Cardiac muscle cell (in vitro differentiated cells and primary cell): ENCODE measurements around the gene P2RX3. TPM values are rescaled to one million over a fixed set of nuclear protein-coding genes. Genes with fewer than 3 reads are reported as not detected.
A peak's percentile ranks its signal among the peaks of the same experiment; 100 is the strongest.

Experiments
- DNase-seq, 2 donors: peaks; one replicate each; pipeline versions ENCODE4 v3.0.0 to v3.0.0-alpha.2; 2010 to 2017; ENCODE audit warnings: low read depth in 1 of 2, low spot score in 1 of 2
- H3K27ac ChIP-seq: fragments of 200-600 bp; sonication (generic); 2 replicates; pipeline ENCODE4 v1.5.1; 2016
- H3K27me3 ChIP-seq: fragments of 200-600 bp; sonication (generic); 2 replicates; pipeline ENCODE4 v1.6.0; 2016; ENCODE audit warnings: control low read depth
- H3K36me3 ChIP-seq: fragments of 200-600 bp; sonication (generic); 2 replicates; pipeline ENCODE4 v1.5.1; 2016; ENCODE audit warnings: control low read depth
- H3K4me1 ChIP-seq: fragments of 200-600 bp; sonication (generic); 2 replicates; pipeline ENCODE4 v1.8.1; 2017; ENCODE audit warnings: low read depth, mild to moderate bottlenecking, mixed run types
- H3K4me3 ChIP-seq: fragments of 200-600 bp; sonication (generic); 2 replicates; pipeline ENCODE4 v1.5.1; 2016; ENCODE audit warnings: mild to moderate bottlenecking
- H3K9me3 ChIP-seq: fragments of 200-600 bp; sonication (generic); 2 replicates; pipeline ENCODE4 v1.5.1; 2017; ENCODE audit warnings: low read depth, mild to moderate bottlenecking, control low read depth
- CTCF ChIP-seq: IDR thresholded peaks from 2 replicates; pipeline ENCODE4 v1.5.1; 2012; ENCODE audit warnings: low read depth, mild to moderate bottlenecking, low read length
- polyA plus RNA-seq: library from polyadenylated mRNA; unstranded; fragments of >200 nt; fragmentation: Nextera tagmentation; extraction: Ambion mirVana; gene quantifications from 2 replicates; pipeline ENCODE4 v1.2.1, GENCODE V29; 2016
- total RNA-seq: library from RNA; depleted of rRNA; stranded (reverse); fragments of >200 nt; gene quantifications from 2 replicates; pipeline ENCODE4 v1.2.3, GENCODE V29; 2016

P2RX3 gene
- total and polyA plus RNA-seq, 2 experiments from 2014 or later, result 0.09 to 0.62 TPM

- DNase-seq, result no peak
- no peak for TF ChIP-seq CTCF
- peaks cover 28% of the 10 kb centered on the region for H3K4me1 ChIP-seq
- H3K27ac ChIP-seq, result peak overlapping the region; percentile 69
- H3K36me3 ChIP-seq, result peaks cover 16% of the 10 kb centered on the region
- H3K4me3 ChIP-seq, result no peak overlapping the region
- no peaks in the 10 kb centered on the region for H3K9me3 ChIP-seq
- no peaks in the 10 kb centered on the region for H3K27me3 ChIP-seq
Measured at GRCh38 chr11:57303280-57303989, 34.7 kb upstream of the P2RX3 start.

DNA sequence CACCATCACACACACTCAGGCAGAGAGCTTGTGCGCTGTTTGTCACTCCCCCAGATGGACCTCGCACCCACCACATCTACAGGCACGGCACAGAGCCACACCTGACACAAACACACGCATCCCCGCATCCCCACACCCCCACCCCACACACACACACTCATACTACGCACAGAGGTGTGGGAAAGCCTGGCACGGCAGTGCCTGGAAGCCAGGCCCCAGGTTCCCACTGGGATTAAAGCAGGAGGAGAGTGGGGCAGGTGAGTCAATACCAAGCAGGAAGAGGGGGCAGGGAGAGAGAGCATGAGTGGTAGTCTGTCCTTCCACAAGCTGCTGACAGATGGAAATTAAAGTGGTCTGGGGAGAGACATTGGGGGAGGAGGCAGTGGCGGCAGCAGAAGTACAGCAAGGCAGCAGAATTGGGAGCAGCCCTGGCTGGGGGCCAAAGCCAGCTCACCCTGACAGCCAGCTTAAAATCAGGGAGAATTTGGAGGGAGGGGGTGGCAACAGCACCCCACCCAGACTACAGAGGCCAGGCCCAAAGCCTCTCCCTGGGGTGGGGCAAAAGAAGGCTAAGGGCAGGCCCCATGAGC is 34.1 kb upstream of the P2RX3 start:
- peak overlapping the region; percentile 69 for H3K27ac ChIP-seq
- no peaks in the 10 kb centered on the region for H3K9me3 ChIP-seq
- H3K4me1 ChIP-seq, result peaks cover 28% of the 10 kb centered on the region
- no peaks in the 10 kb centered on the region for H3K27me3 ChIP-seq
- no peak for TF ChIP-seq CTCF
- peaks cover 16% of the 10 kb centered on the region for H3K36me3 ChIP-seq
- no peak overlapping the region for H3K4me3 ChIP-seq
- peak in 1 of 2 donors; percentile 50 for DNase-seq

DNA sequence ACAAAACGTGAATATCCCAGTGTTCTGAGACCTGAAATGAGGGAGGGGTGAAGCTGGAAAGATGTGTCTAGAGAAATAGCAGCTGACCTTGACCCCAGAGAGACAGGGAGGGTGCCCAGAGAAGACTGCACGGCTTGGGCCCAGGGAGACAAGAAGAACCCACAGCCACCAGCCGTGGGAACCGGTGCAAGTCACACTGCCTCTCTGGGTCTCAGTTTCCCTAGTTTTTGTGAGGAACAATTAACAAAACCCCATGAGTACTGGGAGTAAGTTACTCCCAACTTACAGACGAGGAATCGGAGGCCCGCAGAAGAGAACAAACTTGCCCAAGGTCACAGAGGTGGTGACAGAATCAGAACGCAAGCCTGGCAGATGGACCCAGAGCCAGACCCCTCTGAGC is 32.6 kb upstream of the P2RX3 start:
- Histone ChIP-seq H3K27me3 (no peaks in the 10 kb centered on the region), H3K4me3 (no peak overlapping the region), H3K4me1 (peaks cover 31% of the 10 kb centered on the region), H3K9me3 (no peaks in the 10 kb centered on the region), H3K27ac (peak overlapping the region; percentile 69), H3K36me3 (peaks cover 18% of the 10 kb centered on the region)
- no peak for TF ChIP-seq CTCF
- no peak for DNase-seq

GRCh38 chr11:57306161-57306876 is 31.8 kb upstream of the P2RX3 start:
- Histone ChIP-seq H3K9me3 (no peaks in the 10 kb centered on the region), H3K27me3 (no peaks in the 10 kb centered on the region), H3K27ac (peak overlapping the region; percentile 32), H3K4me1 (peaks cover 37% of the 10 kb centered on the region), H3K4me3 (no peak overlapping the region), H3K36me3 (peaks cover 13% of the 10 kb centered on the region)
- no peak for TF ChIP-seq CTCF
- peak in 1 of 2 donors; percentile 64 for DNase-seq

DNA sequence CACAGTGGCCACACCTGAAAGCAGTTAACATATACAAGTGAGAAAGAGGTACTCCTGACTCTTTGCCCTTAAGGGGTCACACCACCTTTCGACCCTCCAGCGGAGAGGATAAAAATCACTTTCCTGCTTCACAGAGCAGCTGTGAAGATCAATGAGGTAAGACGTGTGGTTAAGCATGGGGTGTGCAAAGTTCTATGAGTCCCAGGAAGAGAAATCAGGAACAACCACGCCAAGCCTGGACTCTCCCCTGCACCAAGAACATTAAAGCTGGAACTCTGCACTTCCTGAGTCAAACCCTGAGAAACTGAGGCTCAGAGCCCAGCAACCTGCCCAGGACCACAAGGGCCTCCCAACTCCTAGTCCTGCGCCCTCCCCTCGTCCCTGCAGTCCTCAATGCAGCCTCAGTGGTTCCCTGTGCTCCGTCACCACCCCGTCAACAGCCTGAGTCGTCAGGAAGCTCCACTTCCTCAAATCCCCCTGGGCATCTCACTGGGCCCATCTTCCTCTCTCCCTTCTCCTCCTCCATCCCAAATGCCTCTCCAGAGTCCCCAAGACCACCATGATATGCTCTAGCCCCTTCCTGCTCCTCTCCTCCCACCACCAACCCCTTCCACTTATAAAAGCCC is 31.1 kb upstream of the P2RX3 start:
- no peak for DNase-seq
- Histone ChIP-seq H3K4me3 (no peak overlapping the region), H3K9me3 (no peaks in the 10 kb centered on the region), H3K27me3 (no peaks in the 10 kb centered on the region), H3K27ac (peak overlapping the region; percentile 35), H3K36me3 (peaks cover 10% of the 10 kb centered on the region), H3K4me1 (peaks cover 41% of the 10 kb centered on the region)
- no peak for TF ChIP-seq CTCF
